Parathyroid adenoma (tissue), 2 donors: ENCODE measurements around the gene LGR4.

Source experiments
- H2AFZ ChIP-seq: fragments of 300-600 bp; sonication (generic); one replicate; pipeline ENCODE4 v1.7.0; 2017; ENCODE audit warnings: antibody characterized with exemption, mild to moderate bottlenecking
- H3K27ac ChIP-seq: fragments of 300-600 bp; sonication (generic); one replicate; pipeline ENCODE4 v1.7.0; 2017
- H3K27me3 ChIP-seq: fragments of 300-600 bp; sonication (generic); one replicate; pipeline ENCODE4 v1.7.0; 2017; ENCODE audit warnings: low read length; ENCODE audit not compliant: control insufficient read depth, insufficient read depth
- H3K36me3 ChIP-seq: fragments of 300-600 bp; sonication (generic); one replicate; pipeline ENCODE4 v1.7.0; 2017; ENCODE audit warnings: low read length; ENCODE audit not compliant: control insufficient read depth, insufficient read depth
- H3K4me1 ChIP-seq: fragments of 300-600 bp; sonication (generic); one replicate; pipeline ENCODE4 v1.7.0; 2017; ENCODE audit warnings: control low read depth
- H3K4me2 ChIP-seq: fragments of 300-600 bp; sonication (generic); one replicate; pipeline ENCODE4 v1.7.0; 2017; ENCODE audit warnings: low read length
- H3K4me3 ChIP-seq: fragments of 300-600 bp; sonication (generic); one replicate; pipeline ENCODE4 v1.7.0; 2017; ENCODE audit warnings: low read depth, low read length
- H3K79me2 ChIP-seq: fragments of 300-600 bp; sonication (generic); one replicate; pipeline ENCODE4 v1.7.0; 2017; ENCODE audit warnings: control low read depth
- H3K9ac ChIP-seq: fragments of 300-600 bp; sonication (generic); one replicate; pipeline ENCODE4 v1.7.0; 2017; ENCODE audit warnings: mild to moderate bottlenecking
- H3K9me3 ChIP-seq: fragments of 300-600 bp; sonication (generic); one replicate; pipeline ENCODE4 v1.7.0; 2017; ENCODE audit warnings: low read length; ENCODE audit not compliant: control insufficient read depth
- TF ChIP-seq, protein P1 (sequence below): fragments of 300-600 bp; sonication (generic); IDR thresholded peaks from one replicate; pipeline ENCODE4 v1.7.0; 2017; ENCODE audit warnings: antibody characterized with exemption, mild to moderate bottlenecking
- donor health status: primary hyperparathyroidism.

The LGR4 gene

DNA sequence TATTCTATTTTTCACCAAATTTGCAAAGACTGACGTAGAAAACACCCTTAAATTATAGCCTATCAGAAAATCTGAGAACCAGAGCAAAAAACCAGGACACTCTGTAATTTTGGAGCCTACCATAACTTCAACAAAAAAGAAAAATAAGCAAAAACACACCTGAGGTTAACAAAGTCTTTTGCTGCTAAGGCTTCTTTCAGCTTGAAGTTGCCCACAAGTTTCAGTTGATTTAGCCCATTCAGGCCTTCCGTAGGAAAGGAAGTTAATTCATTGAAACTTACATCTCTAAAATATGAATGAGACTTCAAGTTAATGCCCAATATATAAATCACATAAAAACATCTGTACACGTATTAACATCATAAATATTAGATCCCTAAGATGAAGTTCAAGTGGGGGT, 99.2 kb downstream of the LGR4 start:
- TF ChIP-seq, protein P1, sequence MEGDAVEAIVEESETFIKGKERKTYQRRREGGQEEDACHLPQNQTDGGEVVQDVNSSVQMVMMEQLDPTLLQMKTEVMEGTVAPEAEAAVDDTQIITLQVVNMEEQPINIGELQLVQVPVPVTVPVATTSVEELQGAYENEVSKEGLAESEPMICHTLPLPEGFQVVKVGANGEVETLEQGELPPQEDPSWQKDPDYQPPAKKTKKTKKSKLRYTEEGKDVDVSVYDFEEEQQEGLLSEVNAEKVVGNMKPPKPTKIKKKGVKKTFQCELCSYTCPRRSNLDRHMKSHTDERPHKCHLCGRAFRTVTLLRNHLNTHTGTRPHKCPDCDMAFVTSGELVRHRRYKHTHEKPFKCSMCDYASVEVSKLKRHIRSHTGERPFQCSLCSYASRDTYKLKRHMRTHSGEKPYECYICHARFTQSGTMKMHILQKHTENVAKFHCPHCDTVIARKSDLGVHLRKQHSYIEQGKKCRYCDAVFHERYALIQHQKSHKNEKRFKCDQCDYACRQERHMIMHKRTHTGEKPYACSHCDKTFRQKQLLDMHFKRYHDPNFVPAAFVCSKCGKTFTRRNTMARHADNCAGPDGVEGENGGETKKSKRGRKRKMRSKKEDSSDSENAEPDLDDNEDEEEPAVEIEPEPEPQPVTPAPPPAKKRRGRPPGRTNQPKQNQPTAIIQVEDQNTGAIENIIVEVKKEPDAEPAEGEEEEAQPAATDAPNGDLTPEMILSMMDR: no peak
- Histone ChIP-seq H3K36me3 (no peaks in the 10 kb centered on the region), H3K4me2 (no peak overlapping the region), H3K79me2 (no peaks in the 10 kb centered on the region), H3K27ac (no peak overlapping the region), H3K9me3 (no peaks in the 10 kb centered on the region), H3K4me3 (no peak overlapping the region), H3K4me1 (no peaks in the 10 kb centered on the region), H3K27me3 (no peaks in the 10 kb centered on the region), H3K9ac (no peak overlapping the region), H2AFZ (no peak overlapping the region)

DNA sequence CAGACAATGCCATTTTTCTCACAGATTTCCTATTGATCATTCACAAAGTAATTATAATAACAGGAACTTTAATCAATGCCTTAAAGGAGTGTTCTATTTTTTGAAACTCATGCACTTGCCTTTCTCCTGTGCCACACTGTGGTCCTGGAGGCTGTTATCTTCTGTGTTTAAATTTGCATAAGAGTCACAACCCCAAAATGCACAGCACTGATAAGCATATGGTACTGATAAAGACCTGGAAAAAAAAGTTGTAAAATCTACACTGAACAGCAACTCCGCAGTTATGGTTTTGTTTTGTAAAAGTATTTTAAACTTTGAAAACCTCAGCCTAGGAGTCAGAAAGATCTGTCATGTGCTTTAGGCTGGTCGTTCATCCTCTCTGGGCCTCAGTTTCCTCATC, 100.4 kb downstream of the LGR4 start:
- Histone ChIP-seq H3K27ac (no peak overlapping the region), H3K4me1 (no peaks in the 10 kb centered on the region), H3K4me2 (no peak overlapping the region), H3K4me3 (no peak overlapping the region), H3K79me2 (no peaks in the 10 kb centered on the region), H3K9me3 (no peaks in the 10 kb centered on the region), H3K9ac (no peak overlapping the region), H2AFZ (no peak overlapping the region), H3K27me3 (no peaks in the 10 kb centered on the region), H3K36me3 (no peaks in the 10 kb centered on the region)
- TF ChIP-seq, protein P1: no peak

DNA sequence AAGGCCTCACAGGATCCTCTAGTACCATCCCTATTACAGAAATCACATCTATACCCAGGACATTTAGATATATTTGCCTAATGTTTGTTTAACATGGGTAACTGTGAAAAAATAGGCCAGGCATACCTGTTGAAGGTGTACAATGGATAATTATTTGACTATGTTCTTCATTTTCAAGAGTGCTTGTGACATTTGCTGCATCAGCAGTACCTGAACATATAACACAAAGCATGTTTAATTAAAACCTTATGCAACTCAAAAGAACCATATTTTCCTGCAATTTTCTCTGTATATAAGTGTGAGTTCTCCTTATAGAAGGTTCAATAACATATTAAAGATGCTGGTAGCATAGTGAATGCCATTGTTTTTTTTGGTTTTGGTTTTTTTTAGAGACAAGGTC, 101.1 kb downstream of the LGR4 start:
- Histone ChIP-seq H3K9ac (no peak overlapping the region), H3K36me3 (no peaks in the 10 kb centered on the region), H3K9me3 (no peaks in the 10 kb centered on the region), H3K4me1 (no peaks in the 10 kb centered on the region), H2AFZ (no peak overlapping the region), H3K27me3 (no peaks in the 10 kb centered on the region), H3K4me2 (no peak overlapping the region), H3K27ac (no peak overlapping the region), H3K4me3 (no peak overlapping the region), H3K79me2 (no peaks in the 10 kb centered on the region)
- TF ChIP-seq, protein P1: no peak

DNA sequence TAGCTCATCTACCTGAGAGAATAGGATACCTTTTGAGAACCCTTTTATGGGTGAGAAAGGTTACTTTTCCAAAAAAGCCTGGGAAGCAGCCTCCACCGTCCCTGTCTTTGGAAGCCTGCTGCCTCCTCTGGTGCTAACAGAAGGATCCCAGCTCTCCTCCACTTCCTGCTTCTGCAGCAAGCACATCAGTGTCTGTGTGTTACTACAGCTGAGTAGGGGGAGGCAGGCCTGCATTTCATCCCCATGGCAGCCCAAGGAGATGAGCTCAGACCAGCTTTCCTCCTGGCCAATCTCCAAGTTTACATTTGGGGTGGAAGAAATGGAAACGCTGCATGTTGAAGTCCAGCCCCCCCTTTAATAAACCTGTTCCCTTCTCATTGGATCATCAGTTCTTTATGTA, 102.2 kb downstream of the LGR4 start:
- H3K4me1 ChIP-seq: no peaks in the 10 kb centered on the region
- no peaks in the 10 kb centered on the region for H3K79me2 ChIP-seq
- no peak overlapping the region for H3K4me3 ChIP-seq
- H3K27ac ChIP-seq: no peak overlapping the region
- no peaks in the 10 kb centered on the region for H3K9me3 ChIP-seq
- TF ChIP-seq, protein P1: no peak
- no peak overlapping the region for H3K4me2 ChIP-seq
- no peak overlapping the region for H2AFZ ChIP-seq
- H3K9ac ChIP-seq: no peak overlapping the region
- no peaks in the 10 kb centered on the region for H3K27me3 ChIP-seq
- H3K36me3 ChIP-seq: no peaks in the 10 kb centered on the region

DNA sequence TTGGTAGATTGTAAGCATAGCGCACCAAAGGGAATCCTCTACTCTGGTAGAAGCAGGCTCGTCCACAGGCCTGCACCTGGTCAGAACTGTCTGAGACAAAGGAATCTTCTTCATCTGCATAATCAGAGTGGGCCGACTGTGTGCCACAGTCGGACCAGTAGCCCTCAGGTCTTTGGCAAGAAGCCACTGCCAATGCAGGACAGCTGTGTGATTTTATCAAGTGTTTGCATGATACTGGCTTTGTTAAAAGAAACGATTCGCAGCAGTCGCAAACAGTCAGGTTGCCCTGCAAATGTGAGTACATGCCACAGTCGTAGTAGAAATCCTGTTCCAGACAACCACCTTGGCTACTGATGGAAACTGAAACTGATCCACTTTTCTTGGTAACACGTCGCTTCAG, 104.7 kb downstream of the LGR4 start:
- H3K27ac ChIP-seq: no peak overlapping the region
- no peaks in the 10 kb centered on the region for H3K4me1 ChIP-seq
- no peak overlapping the region for H3K4me3 ChIP-seq
- no peak overlapping the region for H3K4me2 ChIP-seq
- H3K27me3 ChIP-seq: no peaks in the 10 kb centered on the region
- no peak overlapping the region for H2AFZ ChIP-seq
- H3K36me3 ChIP-seq: no peaks in the 10 kb centered on the region
- TF ChIP-seq, protein P1: no peak
- no peak overlapping the region for H3K9ac ChIP-seq
- no peaks in the 10 kb centered on the region for H3K79me2 ChIP-seq
- no peaks in the 10 kb centered on the region for H3K9me3 ChIP-seq
